Karpas-422 (cell line): ENCODE data around the gene CEP57. TPM values are rescaled to one million over a fixed set of nuclear protein-coding genes. Genes with fewer than 3 reads are reported as not detected.
"Not testable (repeated sequence)": the region's sequence is repeated elsewhere in the genome, so short reads cannot be mapped to it uniquely, and the experiment has no call there.

Experiments
- DNase-seq: peaks from one replicate; pipeline ENCODE4 v3.0.0-alpha.2; 2015
- H2AFZ ChIP-seq: fragments of 200-600 bp; sonication (generic); 2 replicates; pipeline ENCODE4 v1.6.1; 2014; ENCODE audit warnings: antibody characterized with exemption, low read length, mixed read lengths
- H3K27ac ChIP-seq: fragments of 200-600 bp; sonication (generic); 2 replicates; pipeline ENCODE4 v1.5.1; 2014; ENCODE audit warnings: mild to moderate bottlenecking, low read length, moderate library complexity
- H3K27me3 ChIP-seq: fragments of 200-600 bp; sonication (generic); 2 replicates; pipeline ENCODE4 v1.6.1; 2014; ENCODE audit warnings: low read length, mixed read lengths
- H3K36me3 ChIP-seq: fragments of 200-600 bp; sonication (generic); 2 replicates; pipeline ENCODE4 v1.6.1; 2014; ENCODE audit warnings: low read length, mixed read lengths; ENCODE audit not compliant: insufficient read depth
- H3K4me1 ChIP-seq: fragments of 200-600 bp; sonication (generic); 2 replicates; pipeline ENCODE4 v1.6.1; 2014; ENCODE audit warnings: mild to moderate bottlenecking, low read length, mixed read lengths
- H3K4me2 ChIP-seq: fragments of 200-600 bp; sonication (generic); 2 replicates; pipeline ENCODE4 v1.6.1; 2014; ENCODE audit warnings: low read length, low read depth, mild to moderate bottlenecking; ENCODE audit not compliant: poor library complexity, severe bottlenecking
- H3K4me3 ChIP-seq: fragments of 200-600 bp; sonication (generic); 2 replicates; pipeline ENCODE4 v1.5.1; 2014; ENCODE audit warnings: mild to moderate bottlenecking, antibody characterized with exemption, low read length, mixed read lengths
- H3K79me2 ChIP-seq: fragments of 200-600 bp; sonication (generic); 2 replicates; pipeline ENCODE4 v1.6.1; 2014; ENCODE audit warnings: mild to moderate bottlenecking, low read length, mixed read lengths
- H3K9ac ChIP-seq: fragments of 200-600 bp; sonication (generic); 2 replicates; pipeline ENCODE4 v1.6.0; 2014; ENCODE audit warnings: low read length
- H3K9me2 ChIP-seq: fragments of 200-600 bp; sonication (generic), shearing (Covaris generic); replicated peaks from 2 replicates; pipeline ENCODE4 v1.6.0; 2014; ENCODE audit warnings: mild to moderate bottlenecking, low read length, moderate library complexity; ENCODE audit not compliant: insufficient read depth
- H3K9me3 ChIP-seq: fragments of 300-700, 200-600 bp; sonication (generic); 2 replicates; pipeline ENCODE4 v1.6.1; 2014; ENCODE audit warnings: low read length, mixed read lengths
- H4K20me1 ChIP-seq: fragments of 200-600 bp; sonication (generic); 2 replicates; pipeline ENCODE4 v1.6.1; 2014; ENCODE audit warnings: mild to moderate bottlenecking, antibody characterized with exemption, low read length, low read depth; ENCODE audit not compliant: insufficient read depth
- total RNA-seq: library from RNA; depleted of rRNA; stranded (reverse); fragments of >200 nt; shearing (Covaris generic); gene quantifications from 2 replicates; pipeline ENCODE4 v1.2.3, GENCODE V29; 2014; ENCODE audit warnings: low replicate concordance

The CEP57 gene
- total RNA-seq, 1 experiment from 2014 or later: 190 TPM

DNA sequence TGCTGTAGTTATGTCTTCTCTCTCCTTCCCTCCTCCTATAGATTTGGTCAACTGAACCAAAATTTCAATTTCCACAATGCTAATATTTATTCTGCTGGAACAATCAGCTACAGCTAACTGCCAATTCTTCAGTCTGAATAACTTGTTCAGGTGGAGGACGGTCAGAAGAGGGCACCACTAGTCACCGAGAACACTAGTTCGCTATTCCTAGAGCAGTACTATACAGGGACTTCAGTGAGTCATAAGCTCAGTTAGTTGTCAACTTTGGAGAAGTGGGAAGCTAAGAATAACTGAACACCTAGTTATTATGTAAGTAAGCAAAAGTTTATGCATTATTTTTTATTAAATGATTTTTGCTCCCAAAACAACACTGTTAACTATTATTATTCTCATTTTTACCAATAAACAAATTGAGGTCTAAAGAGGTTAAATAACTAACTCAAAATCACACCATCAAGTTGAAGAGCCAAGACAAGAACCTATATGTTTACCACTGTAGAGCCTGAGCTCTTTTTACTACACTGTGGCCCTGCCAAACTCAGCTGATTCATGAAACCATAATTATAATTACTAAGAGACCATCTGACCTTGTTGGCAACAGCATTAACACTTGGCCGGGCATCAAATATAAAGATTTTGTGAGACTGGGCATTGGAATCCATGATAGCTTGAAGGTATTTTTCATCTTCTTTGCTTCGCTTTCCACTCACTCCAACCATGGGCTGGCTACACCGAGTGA is 59.0 kb downstream of the CEP57 start:
- H4K20me1 ChIP-seq: no peaks in the 10 kb centered on the region
- no peak overlapping the region for H3K4me3 ChIP-seq
- H3K36me3 ChIP-seq: peaks cover 46% of the 10 kb centered on the region; the same call in 1 of the 2 replicates
- no peak overlapping the region for H3K4me2 ChIP-seq
- H3K9me2 ChIP-seq: no peaks in the 10 kb centered on the region
- no peaks in the 10 kb centered on the region for H3K4me1 ChIP-seq
- no peaks in the 10 kb centered on the region for H3K9me3 ChIP-seq
- H3K79me2 ChIP-seq: 0 out of 2 replicates have a peak, but pooled peaks cover 6% of the 10 kb centered on the region
- no peak for DNase-seq
- H3K27ac ChIP-seq: no peak overlapping the region
- no peaks in the 10 kb centered on the region for H3K27me3 ChIP-seq
- H3K9ac ChIP-seq: no peak overlapping the region
- H2AFZ ChIP-seq: no peak overlapping the region

- Histone ChIP-seq H4K20me1 (no peaks in the 10 kb centered on the region), H3K4me2 (no peak overlapping the region), H3K9ac (no peak overlapping the region), H3K9me3 (no peaks in the 10 kb centered on the region), H3K27ac (no peak overlapping the region), H3K9me2 (no peaks in the 10 kb centered on the region), H3K4me3 (no peak overlapping the region), H3K36me3 (peaks cover 38% of the 10 kb centered on the region; the same call in 1 of the 2 replicates), H2AFZ (no peak overlapping the region), H3K4me1 (no peaks in the 10 kb centered on the region), H3K27me3 (no peaks in the 10 kb centered on the region), H3K79me2 (0 out of 2 replicates have a peak, but pooled peaks cover 6% of the 10 kb centered on the region)
- no peak for DNase-seq
Observed at GRCh38 chr11:95850137-95850536, 59.8 kb downstream of the CEP57 start.

GRCh38 chr11:95853138-95853537 is 62.8 kb downstream of the CEP57 start:
- no peak overlapping the region for H2AFZ ChIP-seq

GRCh38 chr11:95853862-95854261 is 63.6 kb downstream of the CEP57 start:
- H3K4me1 ChIP-seq: no peaks in the 10 kb centered on the region
- DNase-seq: no peak
- H2AFZ ChIP-seq: no peak overlapping the region

More at GRCh38 chr11:95853138-95853537, 62.8 kb downstream of the CEP57 start:
- no peak for DNase-seq
- Histone ChIP-seq H3K79me2 (0 out of 2 replicates have a peak, but pooled peaks cover under 1% of the 10 kb centered on the region), H3K9me3 (no peaks in the 10 kb centered on the region), H3K4me2 (no peak overlapping the region), H3K9me2 (no peaks in the 10 kb centered on the region), H3K9ac (no peak overlapping the region), H3K36me3 (peaks cover 49% of the 10 kb centered on the region; the same call in 1 of the 2 replicates), H4K20me1 (no peaks in the 10 kb centered on the region), H3K4me1 (no peaks in the 10 kb centered on the region), H3K27me3 (no peaks in the 10 kb centered on the region), H3K27ac (no peak overlapping the region), H3K4me3 (no peak overlapping the region)

DNA sequence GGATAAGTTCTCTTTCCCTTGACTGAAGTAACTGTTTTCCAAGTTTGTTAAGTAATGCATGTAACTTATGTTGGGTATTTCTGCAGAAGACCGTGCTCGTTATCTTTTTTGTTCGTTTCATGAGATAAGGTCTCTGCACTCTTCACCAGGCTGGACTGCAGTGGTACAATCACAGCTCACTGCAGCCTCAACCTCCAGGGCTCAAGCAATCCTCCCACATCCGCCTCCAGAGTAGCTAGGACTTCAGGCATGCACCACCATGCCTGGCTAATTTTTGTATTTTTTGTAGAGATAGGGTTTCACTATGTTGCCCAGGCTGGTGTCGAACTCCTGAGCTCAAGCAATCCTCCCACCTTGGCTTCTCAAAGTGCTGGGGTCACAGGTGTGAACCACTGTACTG is 64.1 kb downstream of the CEP57 start:
- peaks cover 48% of the 10 kb centered on the region; the same call in 1 of the 2 replicates for H3K36me3 ChIP-seq
- not testable (repeated sequence) for DNase-seq, H3K9ac ChIP-seq, H3K4me2 ChIP-seq, H2AFZ ChIP-seq, H3K9me2 ChIP-seq, H3K27ac ChIP-seq, H3K27me3 ChIP-seq, H3K79me2 ChIP-seq, H3K4me3 ChIP-seq, H4K20me1 ChIP-seq, H3K4me1 ChIP-seq, H3K9me3 ChIP-seq

More at GRCh38 chr11:95853862-95854261, 63.6 kb downstream of the CEP57 start:
- H3K27ac ChIP-seq: no peak overlapping the region
- H3K9ac ChIP-seq: no peak overlapping the region
- no peak overlapping the region for H3K4me3 ChIP-seq
- H3K9me3 ChIP-seq: no peaks in the 10 kb centered on the region
- no peaks in the 10 kb centered on the region for H3K9me2 ChIP-seq
- no peaks in the 10 kb centered on the region for H3K79me2 ChIP-seq
- no peak overlapping the region for H3K4me2 ChIP-seq
- no peaks in the 10 kb centered on the region for H4K20me1 ChIP-seq
- H3K36me3 ChIP-seq: peaks cover 47% of the 10 kb centered on the region; the same call in 1 of the 2 replicates
- no peaks in the 10 kb centered on the region for H3K27me3 ChIP-seq

GRCh38 chr11:95860024-95860423 is 69.7 kb downstream of the CEP57 start:
- H3K9ac ChIP-seq, H3K4me3 ChIP-seq, H2AFZ ChIP-seq, DNase-seq, H3K4me1 ChIP-seq, H3K9me2 ChIP-seq, H3K9me3 ChIP-seq, H3K27me3 ChIP-seq, H3K79me2 ChIP-seq, H3K27ac ChIP-seq, H3K4me2 ChIP-seq, H4K20me1 ChIP-seq: not testable (repeated sequence)
- H3K36me3 ChIP-seq: peaks cover 57% of the 10 kb centered on the region; the same call in 1 of the 2 replicates

- H3K4me1 ChIP-seq: no peaks in the 10 kb centered on the region
- no peak for DNase-seq
- no peak overlapping the region for H3K27ac ChIP-seq
- H3K36me3 ChIP-seq: peaks cover 29% of the 10 kb centered on the region; the same call in 1 of the 2 replicates
- no peaks in the 10 kb centered on the region for H4K20me1 ChIP-seq
- H3K4me3 ChIP-seq: no peak overlapping the region
- H3K79me2 ChIP-seq: peaks cover 32% of the 10 kb centered on the region
- no peak overlapping the region for H3K9ac ChIP-seq
- H3K9me2 ChIP-seq: no peaks in the 10 kb centered on the region
- no peaks in the 10 kb centered on the region for H3K9me3 ChIP-seq
- H2AFZ ChIP-seq: no peak overlapping the region
- no peak overlapping the region for H3K4me2 ChIP-seq
- no peaks in the 10 kb centered on the region for H3K27me3 ChIP-seq
Observed at GRCh38 chr11:95863486-95864140, 73.3 kb downstream of the CEP57 start.

GRCh38 chr11:95867105-95867504 is 76.8 kb downstream of the CEP57 start:
- Histone ChIP-seq H4K20me1 (no peaks in the 10 kb centered on the region), H3K9me3 (no peaks in the 10 kb centered on the region), H3K4me1 (no peaks in the 10 kb centered on the region), H2AFZ (no peak overlapping the region), H3K36me3 (peaks cover 17% of the 10 kb centered on the region; the same call in 1 of the 2 replicates), H3K27me3 (no peaks in the 10 kb centered on the region), H3K4me3 (no peak overlapping the region), H3K9me2 (no peaks in the 10 kb centered on the region), H3K4me2 (no peak overlapping the region), H3K79me2 (peaks cover 39% of the 10 kb centered on the region), H3K27ac (no peak overlapping the region), H3K9ac (no peak overlapping the region)
- DNase-seq: no peak
